Esophagus muscularis mucosa (tissue), 3 donors: Measurements from ENCODE around the gene TBC1D22A.

Source experiments
- POLR2AphosphoS5 ChIP-seq, 2 donors: sonication (generic); formaldehyde crosslinking; IDR thresholded peaks; one replicate each; pipeline ENCODE4 v1.6.1; 2017; ENCODE audit warnings: antibody characterized with exemption in 2 of 2
- TF ChIP-seq, protein P1 (sequence below), 3 experiments: fragments of 200-600 bp in 2 of 3; fragments of 450-650 bp in 1 of 3; sonication (generic) in 2 of 3; IDR thresholded peaks; one replicate each; pipeline ENCODE4 v1.5.1; 2017 to 2019; ENCODE audit warnings: antibody characterized with exemption in 3 of 3, mild to moderate bottlenecking in 2 of 3, moderate library complexity in 1 of 3

DNA sequence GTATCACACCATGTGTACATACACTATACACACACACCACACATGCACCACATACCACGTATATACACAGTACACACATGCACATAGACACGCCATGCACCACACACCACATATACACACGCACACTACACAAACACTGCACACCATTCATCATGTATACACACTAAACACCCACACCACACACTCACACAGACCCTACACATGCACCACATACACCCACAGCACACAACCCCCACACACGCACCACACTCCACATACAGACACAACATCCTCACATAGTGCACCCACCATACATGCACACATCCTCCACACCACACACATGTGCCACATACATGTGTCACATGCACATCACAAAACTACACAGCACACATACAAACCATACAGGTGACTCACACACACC is 397.1 kb downstream of the TBC1D22A start:
- TF ChIP-seq, protein P1, sequence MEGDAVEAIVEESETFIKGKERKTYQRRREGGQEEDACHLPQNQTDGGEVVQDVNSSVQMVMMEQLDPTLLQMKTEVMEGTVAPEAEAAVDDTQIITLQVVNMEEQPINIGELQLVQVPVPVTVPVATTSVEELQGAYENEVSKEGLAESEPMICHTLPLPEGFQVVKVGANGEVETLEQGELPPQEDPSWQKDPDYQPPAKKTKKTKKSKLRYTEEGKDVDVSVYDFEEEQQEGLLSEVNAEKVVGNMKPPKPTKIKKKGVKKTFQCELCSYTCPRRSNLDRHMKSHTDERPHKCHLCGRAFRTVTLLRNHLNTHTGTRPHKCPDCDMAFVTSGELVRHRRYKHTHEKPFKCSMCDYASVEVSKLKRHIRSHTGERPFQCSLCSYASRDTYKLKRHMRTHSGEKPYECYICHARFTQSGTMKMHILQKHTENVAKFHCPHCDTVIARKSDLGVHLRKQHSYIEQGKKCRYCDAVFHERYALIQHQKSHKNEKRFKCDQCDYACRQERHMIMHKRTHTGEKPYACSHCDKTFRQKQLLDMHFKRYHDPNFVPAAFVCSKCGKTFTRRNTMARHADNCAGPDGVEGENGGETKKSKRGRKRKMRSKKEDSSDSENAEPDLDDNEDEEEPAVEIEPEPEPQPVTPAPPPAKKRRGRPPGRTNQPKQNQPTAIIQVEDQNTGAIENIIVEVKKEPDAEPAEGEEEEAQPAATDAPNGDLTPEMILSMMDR (IDR thresholded peaks at IDR 0.05): no peak
- TF ChIP-seq POLR2AphosphoS5 (IDR thresholded peaks at IDR 0.05): no peak
